Smooth muscle cell (in vitro differentiated cells): Measurements from ENCODE around the gene BTBD6. TPM values are rescaled to one million over a fixed set of nuclear protein-coding genes. Genes with fewer than 3 reads are reported as not detected.

ENCODE experiments used
- DNase-seq: peaks from one replicate; lab custom pipeline; 2025; ENCODE audit not compliant: unreplicated experiment; lab: John Stamatoyannopoulos, UW
- H2AFZ ChIP-seq: fragments of 200-600 bp; sonication (generic); 2 replicates; pipeline ENCODE4 v1.6.0; 2016; ENCODE audit warnings: antibody characterized with exemption, low read depth, mild to moderate bottlenecking
- H3F3A ChIP-seq: fragments of 200-600 bp; sonication (generic); 2 replicates; pipeline ENCODE4 v1.6.0; 2017; ENCODE audit warnings: antibody characterized with exemption, low read depth
- H3K27ac ChIP-seq: fragments of 200-600 bp; sonication (generic); 2 replicates; pipeline ENCODE4 v1.5.1; 2016; ENCODE audit warnings: low read depth, mild to moderate bottlenecking
- H3K27me3 ChIP-seq: fragments of 200-600 bp; sonication (generic); 2 replicates; pipeline ENCODE4 v1.6.1; 2016; ENCODE audit warnings: low read depth, mild to moderate bottlenecking
- H3K36me3 ChIP-seq: fragments of 200-600 bp; sonication (generic); 2 replicates; pipeline ENCODE4 v1.5.1; 2016; ENCODE audit warnings: low read depth
- H3K4me1 ChIP-seq: fragments of 200-600 bp; sonication (generic); 2 replicates; pipeline ENCODE4 v1.5.1; 2016; ENCODE audit warnings: low read depth
- H3K4me2 ChIP-seq: fragments of 200-600 bp; sonication (generic); 2 replicates; pipeline ENCODE4 v1.6.0; 2016; ENCODE audit warnings: mild to moderate bottlenecking
- H3K4me3 ChIP-seq: fragments of 200-600 bp; sonication (generic); 2 replicates; pipeline ENCODE4 v1.5.1; 2016; ENCODE audit warnings: mild to moderate bottlenecking
- H3K79me2 ChIP-seq: fragments of 200-600 bp; sonication (generic); 2 replicates; pipeline ENCODE4 v1.6.0; 2016; ENCODE audit warnings: low read depth, mild to moderate bottlenecking
- H3K9ac ChIP-seq: fragments of 200-600 bp; sonication (generic); 2 replicates; pipeline ENCODE4 v1.6.0; 2016; ENCODE audit warnings: low read depth
- H3K9me3 ChIP-seq: fragments of 200-600 bp; sonication (generic); replicated peaks from 2 replicates; pipeline ENCODE4 v1.5.1; 2016; ENCODE audit warnings: low read depth
- H4K20me1 ChIP-seq: fragments of 200-600 bp; sonication (generic); 2 replicates; pipeline ENCODE4 v1.6.0; 2016; ENCODE audit warnings: low read depth
- WGBS: methylation state at CpG from one replicate; pipeline ENCODE4 v1.1.7; 2016; ENCODE audit warnings: low lambda C conversion rate; 5-methylcytosine and 5-hydroxymethylcytosine counted together
- polyA plus RNA-seq: library from polyadenylated mRNA; unstranded; fragments of >200 nt; fragmentation: Nextera tagmentation; extraction: Ambion mirVana; gene quantifications from 2 replicates; pipeline ENCODE4 v1.2.1, GENCODE V29; 2016
- total RNA-seq: library from RNA; depleted of rRNA; stranded (reverse); fragments of >200 nt; gene quantifications from 2 replicates; pipeline ENCODE4 v1.2.3, GENCODE V29; 2014
- TF ChIP-seq, protein P1 (sequence below): fragments of 200-600 bp; sonication (generic); IDR thresholded peaks from 2 replicates; pipeline ENCODE4 v1.5.1; 2017; ENCODE audit warnings: borderline replicate concordance, mild to moderate bottlenecking, antibody characterized with exemption; ENCODE audit not compliant: insufficient read depth, poor library complexity, severe bottlenecking

BTBD6 gene
- total and polyA plus RNA-seq, 2 experiments from 2014 or later: 27.0 to 40.3 TPM

- Histone ChIP-seq H3F3A (no peaks in the 10 kb centered on the region), H3K27ac (no peak overlapping the region), H3K36me3 (no peaks in the 10 kb centered on the region), H3K79me2 (no peaks in the 10 kb centered on the region), H3K4me3 (no peak overlapping the region), H3K27me3 (peaks cover 15% of the 10 kb centered on the region), H3K4me1 (peaks cover 10% of the 10 kb centered on the region), H3K4me2 (no peak overlapping the region), H3K9ac (no peak overlapping the region), H2AFZ (no peak overlapping the region), H3K9me3 (no peaks in the 10 kb centered on the region), H4K20me1 (no peaks in the 10 kb centered on the region)
- TF ChIP-seq, protein P1, sequence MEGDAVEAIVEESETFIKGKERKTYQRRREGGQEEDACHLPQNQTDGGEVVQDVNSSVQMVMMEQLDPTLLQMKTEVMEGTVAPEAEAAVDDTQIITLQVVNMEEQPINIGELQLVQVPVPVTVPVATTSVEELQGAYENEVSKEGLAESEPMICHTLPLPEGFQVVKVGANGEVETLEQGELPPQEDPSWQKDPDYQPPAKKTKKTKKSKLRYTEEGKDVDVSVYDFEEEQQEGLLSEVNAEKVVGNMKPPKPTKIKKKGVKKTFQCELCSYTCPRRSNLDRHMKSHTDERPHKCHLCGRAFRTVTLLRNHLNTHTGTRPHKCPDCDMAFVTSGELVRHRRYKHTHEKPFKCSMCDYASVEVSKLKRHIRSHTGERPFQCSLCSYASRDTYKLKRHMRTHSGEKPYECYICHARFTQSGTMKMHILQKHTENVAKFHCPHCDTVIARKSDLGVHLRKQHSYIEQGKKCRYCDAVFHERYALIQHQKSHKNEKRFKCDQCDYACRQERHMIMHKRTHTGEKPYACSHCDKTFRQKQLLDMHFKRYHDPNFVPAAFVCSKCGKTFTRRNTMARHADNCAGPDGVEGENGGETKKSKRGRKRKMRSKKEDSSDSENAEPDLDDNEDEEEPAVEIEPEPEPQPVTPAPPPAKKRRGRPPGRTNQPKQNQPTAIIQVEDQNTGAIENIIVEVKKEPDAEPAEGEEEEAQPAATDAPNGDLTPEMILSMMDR: no peak
- DNase-seq: no peak
- 83% methylated on average over 20 of the region's 20 CpGs for WGBS
Observed at GRCh38 chr14:105201925-105202513, 46.3 kb upstream of the BTBD6 start.

- Histone ChIP-seq H3K27me3 (peaks cover 5% of the 10 kb centered on the region), H3K4me1 (peaks cover 3% of the 10 kb centered on the region), H3K27ac (no peak overlapping the region), H3K9me3 (no peaks in the 10 kb centered on the region), H3F3A (no peaks in the 10 kb centered on the region), H3K9ac (no peak overlapping the region), H3K4me3 (no peak overlapping the region), H3K4me2 (peak overlapping the region; percentile 76), H3K79me2 (no peaks in the 10 kb centered on the region), H2AFZ (no peak overlapping the region), H3K36me3 (no peaks in the 10 kb centered on the region), H4K20me1 (no peaks in the 10 kb centered on the region)
- WGBS: 14% methylated on average over 18 of the region's 18 CpGs
- peak; percentile 48 for DNase-seq
- TF ChIP-seq, protein P1: peak; percentile 92
Observed at GRCh38 chr14:105203057-105203531, 45.2 kb upstream of the BTBD6 start.

GRCh38 chr14:105203701-105204100, 44.6 kb upstream of the BTBD6 start:
- H3K4me3 ChIP-seq: no peak overlapping the region
- no peak for DNase-seq
- TF ChIP-seq, protein P1: no peak
- no peaks in the 10 kb centered on the region for H3K36me3 ChIP-seq
- no peak overlapping the region for H3K4me2 ChIP-seq
- no peaks in the 10 kb centered on the region for H3K79me2 ChIP-seq
- H3K9ac ChIP-seq: no peak overlapping the region
- no peak overlapping the region for H3K27ac ChIP-seq
- H3K27me3 ChIP-seq: no peaks in the 10 kb centered on the region
- no peaks in the 10 kb centered on the region for H3F3A ChIP-seq
- H2AFZ ChIP-seq: no peak overlapping the region
- no peaks in the 10 kb centered on the region for H4K20me1 ChIP-seq
- H3K4me1 ChIP-seq: peaks cover 3% of the 10 kb centered on the region
- no peaks in the 10 kb centered on the region for H3K9me3 ChIP-seq
- 84% methylated on average over 6 of the region's 6 CpGs for WGBS

DNA sequence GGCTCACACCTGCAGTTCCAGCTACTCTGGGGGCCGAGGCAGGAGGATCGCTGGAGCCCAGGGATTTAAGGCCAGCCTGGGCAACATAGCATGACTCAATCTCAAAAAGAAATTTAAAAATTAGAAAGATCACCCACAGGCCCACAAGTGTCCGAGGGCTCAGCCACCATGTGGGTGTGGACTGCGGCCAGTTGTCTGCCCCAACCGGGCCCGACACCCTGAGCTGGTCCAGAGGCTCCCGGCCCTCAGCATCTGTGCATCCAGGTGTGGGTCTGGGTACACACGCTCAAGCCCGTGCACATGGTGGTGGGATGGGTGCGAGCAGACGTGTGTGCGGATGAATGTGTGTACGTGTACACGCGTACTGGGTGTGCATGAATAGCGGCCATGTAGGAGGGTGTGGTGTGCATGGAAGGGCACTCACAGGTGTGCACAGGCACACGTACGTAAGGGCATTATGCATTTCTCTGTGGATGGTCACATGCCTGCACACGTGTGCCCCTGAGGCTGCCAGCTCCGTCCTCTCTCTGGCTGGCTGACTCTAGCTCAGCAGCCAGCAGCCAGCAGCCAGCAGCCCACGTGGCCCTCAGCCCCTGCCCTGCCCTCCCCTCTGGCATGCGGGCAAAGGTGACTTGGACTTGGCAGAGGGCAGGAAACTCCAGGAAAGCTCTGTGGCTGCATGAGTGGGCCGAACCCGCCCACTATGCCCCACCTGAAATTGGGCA, 44.0 kb upstream of the BTBD6 start:
- Histone ChIP-seq H2AFZ (no peak overlapping the region), H3K4me3 (no peak overlapping the region), H4K20me1 (no peaks in the 10 kb centered on the region), H3K9me3 (no peaks in the 10 kb centered on the region), H3K27ac (no peak overlapping the region), H3K79me2 (no peaks in the 10 kb centered on the region), H3K9ac (no peak overlapping the region), H3K27me3 (no peaks in the 10 kb centered on the region), H3K4me2 (no peak overlapping the region), H3K36me3 (no peaks in the 10 kb centered on the region), H3F3A (no peaks in the 10 kb centered on the region), H3K4me1 (peaks cover 3% of the 10 kb centered on the region)
- no peak for DNase-seq
- TF ChIP-seq, protein P1: no peak
- 84% methylated on average over 24 of the region's 24 CpGs for WGBS
